ENCODE data around the gene THBS3.
A peak's percentile ranks its signal among the peaks of the same experiment; 100 is the strongest.
"Not testable (repeated sequence)": the region's sequence is repeated elsewhere in the genome, so short reads cannot be mapped to it uniquely, and the experiment has no call there.

THBS3 gene

GRCh38 chr1:155233502-155233901 lies 25.8 kb upstream of the THBS3 start:
- DNase-seq (ENCODE audit: low read depth): not testable (repeated sequence)

- not testable (repeated sequence) for DNase-seq (ENCODE audit: low read depth)
These were observed 24.6 kb upstream of the THBS3 start for GRCh38 chr1:155232001-155232978.

GRCh38 chr1:155231302-155231701 lies 23.6 kb upstream of the THBS3 start:
- DNase-seq (ENCODE audit: low read depth): not testable (repeated sequence)

GRCh38 chr1:155228096-155228427 lies 20.4 kb upstream of the THBS3 start:
- DNase-seq (ENCODE audit: low read depth): no peak

GRCh38 chr1:155227261-155228095 lies 19.8 kb upstream of the THBS3 start:
- DNase-seq (ENCODE audit: low read depth): peak; percentile 96

- DNase-seq (ENCODE audit: low read depth): no peak
These were observed 19.2 kb upstream of the THBS3 start for GRCh38 chr1:155226910-155227260.

GRCh38 chr1:155226188-155226909 lies 18.7 kb upstream of the THBS3 start:
- no peak for DNase-seq (ENCODE audit: low read depth)

GRCh38 chr1:155225404-155225759 lies 17.7 kb upstream of the THBS3 start:
- DNase-seq (ENCODE audit: low read depth): not testable (repeated sequence)

GRCh38 chr1:155223047-155223446 lies 15.3 kb upstream of the THBS3 start:
- DNase-seq (ENCODE audit: low read depth): no peak

GRCh38 chr1:155220211-155220965 lies 12.7 kb upstream of the THBS3 start:
- DNase-seq (ENCODE audit: low read depth): not testable (repeated sequence)

- DNase-seq (ENCODE audit: low read depth): no peak
These were observed 11.9 kb upstream of the THBS3 start for GRCh38 chr1:155219592-155220031.

- no peak for DNase-seq (ENCODE audit: low read depth)
These were observed 11.3 kb upstream of the THBS3 start for GRCh38 chr1:155218854-155219591.

GRCh38 chr1:155214702-155215101 lies 7.0 kb upstream of the THBS3 start:
- DNase-seq (ENCODE audit: low read depth): not testable (repeated sequence)

- not testable (repeated sequence) for DNase-seq (ENCODE audit: low read depth)
These were observed 4.3 kb upstream of the THBS3 start for GRCh38 chr1:155212051-155212440.

- DNase-seq (ENCODE audit: low read depth): not testable (repeated sequence)
These were observed 3.8 kb upstream of the THBS3 start for GRCh38 chr1:155211381-155212050.

- DNase-seq (ENCODE audit: low read depth): no peak
These were observed 2.8 kb upstream of the THBS3 start for GRCh38 chr1:155210314-155211104.

GRCh38 chr1:155209312-155209721 lies 1.6 kb upstream of the THBS3 start:
- no peak for DNase-seq (ENCODE audit: low read depth)

- no peak for DNase-seq (ENCODE audit: low read depth)
These were observed 1.0 kb upstream of the THBS3 start, which contains the start of gene MTX1 for GRCh38 chr1:155208541-155209311. Gene MTX1 (plus strand): TSS chr1:155208695. CDS start chr1:155208805, 110 bp downstream.
